ENCODE data around the gene DYNC1I1. TPM values are rescaled to one million over a fixed set of nuclear protein-coding genes. Genes with fewer than 3 reads are reported as not detected.

Gene DYNC1I1
- total RNA-seq, 3 donors from 2014 or later (not counting 1 experiment from before 2014, with no cell fraction given) = not detected

DNA sequence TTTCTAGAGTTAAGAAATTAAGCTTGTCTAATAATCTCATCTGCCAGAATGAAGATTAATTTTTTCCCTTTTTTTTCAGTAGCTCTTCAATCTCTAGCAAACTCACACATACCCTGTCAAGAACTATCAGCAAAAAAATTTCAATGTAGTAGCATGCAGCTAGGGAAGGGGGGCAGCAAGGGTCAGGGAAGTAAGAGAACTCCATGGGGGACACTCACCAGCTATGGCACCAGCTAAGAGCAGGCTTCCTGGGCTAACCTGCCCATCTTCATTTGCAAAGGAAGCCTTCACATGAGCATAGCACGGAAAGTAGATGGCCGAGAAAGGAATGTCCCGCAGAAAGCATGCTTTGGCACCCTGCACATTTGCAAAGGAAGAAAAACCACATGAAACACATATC lies 359.2 kb downstream of the DYNC1I1 start:
- DNase-seq = no peak
- Mint-ChIP-seq H3K27me3 (ENCODE audit: low read depth in 2 of 2) (no peaks in the 10 kb centered on the region), H3K4me3 (no peak overlapping the region), H3K4me1 (no peaks in the 10 kb centered on the region), H3K36me3 (peaks cover 5% of the 10 kb centered on the region), H3K27ac (no peak overlapping the region), H3K9me3 (no peaks in the 10 kb centered on the region)
- Histone ChIP-seq H3K27ac (ENCODE audit: low read length) (no peak overlapping the region), H3K4me3 (ENCODE audit: low read length) (no peak overlapping the region), H3K36me3 (ENCODE audit: control insufficient read depth, insufficient read depth, low read length) (no peaks in the 10 kb centered on the region), H3K27me3 (ENCODE audit: control insufficient read depth, insufficient read depth, low read length) (no peaks in the 10 kb centered on the region), H3K9me3 (ENCODE audit: control insufficient read depth, insufficient read depth, low read length) (no peaks in the 10 kb centered on the region), H3K4me1 (ENCODE audit: control insufficient read depth, insufficient read depth, low read length) (no peaks in the 10 kb centered on the region)
- no peak for ATAC-seq
- intact Hi-C loops (cut with micrococcal nuclease) = no loop called here
- WGBS (ENCODE audit: insufficient coverage) = 100% methylated on average over 3 of the region's 3 CpGs
- TF ChIP-seq, protein P1, sequence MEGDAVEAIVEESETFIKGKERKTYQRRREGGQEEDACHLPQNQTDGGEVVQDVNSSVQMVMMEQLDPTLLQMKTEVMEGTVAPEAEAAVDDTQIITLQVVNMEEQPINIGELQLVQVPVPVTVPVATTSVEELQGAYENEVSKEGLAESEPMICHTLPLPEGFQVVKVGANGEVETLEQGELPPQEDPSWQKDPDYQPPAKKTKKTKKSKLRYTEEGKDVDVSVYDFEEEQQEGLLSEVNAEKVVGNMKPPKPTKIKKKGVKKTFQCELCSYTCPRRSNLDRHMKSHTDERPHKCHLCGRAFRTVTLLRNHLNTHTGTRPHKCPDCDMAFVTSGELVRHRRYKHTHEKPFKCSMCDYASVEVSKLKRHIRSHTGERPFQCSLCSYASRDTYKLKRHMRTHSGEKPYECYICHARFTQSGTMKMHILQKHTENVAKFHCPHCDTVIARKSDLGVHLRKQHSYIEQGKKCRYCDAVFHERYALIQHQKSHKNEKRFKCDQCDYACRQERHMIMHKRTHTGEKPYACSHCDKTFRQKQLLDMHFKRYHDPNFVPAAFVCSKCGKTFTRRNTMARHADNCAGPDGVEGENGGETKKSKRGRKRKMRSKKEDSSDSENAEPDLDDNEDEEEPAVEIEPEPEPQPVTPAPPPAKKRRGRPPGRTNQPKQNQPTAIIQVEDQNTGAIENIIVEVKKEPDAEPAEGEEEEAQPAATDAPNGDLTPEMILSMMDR (IDR thresholded peaks at IDR 0.05) = no peak

DNA sequence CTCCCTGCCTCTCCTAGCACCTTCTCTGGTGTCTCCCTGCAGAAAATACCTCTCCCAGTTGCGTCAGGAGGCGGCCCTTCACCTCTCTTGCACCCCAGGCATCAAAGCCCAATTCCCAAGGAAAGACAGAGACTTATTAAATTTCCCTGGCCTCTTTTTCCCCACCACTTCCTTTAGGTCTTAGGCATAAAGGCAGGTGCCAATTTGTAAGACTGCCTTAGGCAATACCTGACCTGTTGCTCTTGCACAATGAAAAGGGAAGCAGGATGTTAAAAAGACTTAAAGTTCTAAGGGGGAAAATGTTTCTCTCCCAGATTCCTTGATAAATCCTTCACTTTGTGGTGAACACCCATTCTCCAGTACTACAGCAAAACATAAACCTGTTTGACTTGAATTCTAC lies 362.9 kb downstream of the DYNC1I1 start:
- Histone ChIP-seq H3K27me3 (ENCODE audit: control insufficient read depth, insufficient read depth, low read length) (no peaks in the 10 kb centered on the region), H3K4me3 (ENCODE audit: low read length) (no peak overlapping the region), H3K36me3 (ENCODE audit: control insufficient read depth, insufficient read depth, low read length) (no peaks in the 10 kb centered on the region), H3K27ac (ENCODE audit: low read length) (no peak overlapping the region), H3K9me3 (ENCODE audit: control insufficient read depth, insufficient read depth, low read length) (no peaks in the 10 kb centered on the region), H3K4me1 (ENCODE audit: control insufficient read depth, insufficient read depth, low read length) (no peaks in the 10 kb centered on the region)
- DNase-seq (no peak), ATAC-seq (no peak)
- no peaks in the 10 kb centered on the region for H3K27me3 Mint-ChIP-seq (ENCODE audit: low read depth in 2 of 2)
- no peak overlapping the region for H3K27ac Mint-ChIP-seq
- no peak overlapping the region for H3K4me3 Mint-ChIP-seq
- WGBS (ENCODE audit: insufficient coverage) = 98% methylated on average over 2 of the region's 2 CpGs
- H3K9me3 Mint-ChIP-seq = no peaks in the 10 kb centered on the region
- TF ChIP-seq, protein P1 (IDR thresholded peaks at IDR 0.05) = no peak
- peaks cover 5% of the 10 kb centered on the region for H3K36me3 Mint-ChIP-seq
- intact Hi-C loops (cut with micrococcal nuclease) = no loop called here
- H3K4me1 Mint-ChIP-seq = no peaks in the 10 kb centered on the region

DNA sequence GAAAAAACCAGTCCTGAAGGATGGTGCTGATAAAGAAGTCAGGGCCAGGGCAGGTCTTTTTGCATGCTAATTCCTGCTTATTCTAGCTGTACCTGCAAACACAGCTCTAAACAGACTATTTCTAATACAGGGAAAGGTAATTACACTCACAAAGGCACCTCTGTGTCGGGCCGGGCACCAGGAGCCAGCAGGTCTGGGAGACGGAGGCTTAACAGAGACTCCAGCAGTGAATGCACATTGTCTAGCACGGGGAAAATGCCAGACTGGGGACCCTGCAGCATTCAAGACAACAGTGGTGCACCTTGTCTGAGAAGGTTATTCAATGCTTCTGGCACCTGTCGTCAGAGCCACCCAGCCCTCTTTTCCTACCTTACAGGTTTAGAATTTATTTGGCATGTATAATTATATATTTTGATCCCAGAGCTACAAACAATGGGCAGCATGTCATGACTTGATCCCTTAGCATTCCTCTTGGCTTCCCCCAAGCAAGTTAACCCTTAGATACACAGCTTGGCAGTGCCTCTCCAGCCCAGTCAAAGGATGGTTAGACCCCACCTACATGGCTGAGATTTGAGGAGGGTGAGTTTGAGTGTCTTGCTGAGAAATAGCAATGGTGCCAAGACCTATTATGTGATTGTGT lies 364.4 kb downstream of the DYNC1I1 start:
- ATAC-seq (no peak), DNase-seq (no peak)
- Histone ChIP-seq H3K36me3 (ENCODE audit: control insufficient read depth, insufficient read depth, low read length) (peaks cover 4% of the 10 kb centered on the region), H3K9me3 (ENCODE audit: control insufficient read depth, insufficient read depth, low read length) (no peaks in the 10 kb centered on the region), H3K27ac (ENCODE audit: low read length) (no peak overlapping the region), H3K4me3 (ENCODE audit: low read length) (no peak overlapping the region), H3K27me3 (ENCODE audit: control insufficient read depth, insufficient read depth, low read length) (no peaks in the 10 kb centered on the region), H3K4me1 (ENCODE audit: control insufficient read depth, insufficient read depth, low read length) (no peaks in the 10 kb centered on the region)
- no peaks in the 10 kb centered on the region for H3K4me1 Mint-ChIP-seq
- no peak overlapping the region for H3K4me3 Mint-ChIP-seq
- H3K9me3 Mint-ChIP-seq = no peaks in the 10 kb centered on the region
- no peaks in the 10 kb centered on the region for H3K27me3 Mint-ChIP-seq (ENCODE audit: low read depth in 2 of 2)
- 96% methylated on average over 4 of the region's 5 CpGs for WGBS (ENCODE audit: insufficient coverage)
- H3K36me3 Mint-ChIP-seq = peaks cover 5% of the 10 kb centered on the region
- TF ChIP-seq, protein P1 (IDR thresholded peaks at IDR 0.05) = no peak
- no peak overlapping the region for H3K27ac Mint-ChIP-seq
- intact Hi-C loops (cut with micrococcal nuclease) = no loop called here

All from natural killer cell (primary cell).